ENCODE results near the gene CARNS1. TPM values are rescaled to one million over a fixed set of nuclear protein-coding genes. Genes with fewer than 3 reads are reported as not detected.

CARNS1 gene
- total and polyA plus RNA-seq, 2 of the 13 experiments (the other 11 are each of a cell fraction or from before 2014, with no cell fraction given): not detected

DNA sequence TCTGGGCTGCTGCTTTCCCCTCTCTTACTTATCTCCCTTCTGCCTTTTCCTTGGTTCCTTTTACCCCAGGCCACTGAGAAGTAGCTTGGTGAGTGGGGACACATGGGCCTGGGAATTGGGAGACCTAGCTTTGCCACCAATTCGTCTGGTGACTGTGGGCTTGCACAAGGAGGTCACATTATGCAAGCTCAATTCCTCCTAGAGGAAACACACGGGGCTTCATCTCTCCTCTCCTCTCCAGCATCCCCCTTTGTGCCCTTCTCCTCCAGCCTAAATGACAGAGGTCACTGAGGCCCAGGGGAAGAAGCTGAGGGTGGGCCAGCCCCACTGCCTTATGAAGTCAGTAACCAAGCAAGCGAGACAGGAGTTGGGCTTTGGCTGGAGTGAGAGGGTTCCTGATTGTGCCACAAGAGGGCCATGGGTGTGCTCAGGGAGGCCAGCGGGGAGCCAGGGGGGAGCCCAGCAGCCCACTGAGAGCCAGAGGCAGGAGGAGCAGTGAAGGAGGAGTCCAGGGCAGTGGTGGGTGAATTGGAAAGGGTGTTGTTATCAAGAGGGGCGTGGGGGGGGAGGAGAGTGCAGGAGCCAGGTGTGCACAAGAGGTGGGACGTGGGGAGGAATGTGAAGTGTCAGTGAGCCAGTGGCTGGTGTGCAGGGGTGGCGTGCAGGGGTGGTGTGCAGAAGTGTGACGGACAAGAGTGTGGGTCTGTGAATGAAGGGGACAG is 44.1 kb upstream of the CARNS1 start (continued):
- TF ChIP-seq, protein P1, sequence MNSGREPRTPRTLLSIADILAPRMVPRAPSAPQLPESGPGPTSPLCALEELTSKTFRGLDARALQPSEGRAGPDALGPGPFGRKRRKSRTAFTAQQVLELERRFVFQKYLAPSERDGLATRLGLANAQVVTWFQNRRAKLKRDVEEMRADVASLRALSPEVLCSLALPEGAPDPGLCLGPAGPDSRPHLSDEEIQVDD (CRISPR knock-in tag; IDR thresholded peaks at IDR 0.05; ENCODE audit: borderline replicate concordance): no peak
- TF ChIP-seq ZSCAN21 (CRISPR knock-in tag; IDR thresholded peaks at IDR 0.05; ENCODE audit: borderline replicate concordance) (no peak), ZNF296 (CRISPR knock-in tag; conservative IDR thresholded peaks at IDR 0.05) (no peak), MAFG (CRISPR knock-in tag; IDR thresholded peaks at IDR 0.05) (no peak), ZSCAN29 (CRISPR knock-in tag; conservative IDR thresholded peaks at IDR 0.05) (no peak), GATAD1 (CRISPR knock-in tag; IDR thresholded peaks at IDR 0.05) (no peak), ATF7-NPFF (CRISPR knock-in tag; IDR thresholded peaks at IDR 0.05; ENCODE audit: low read depth) (no peak), ZNF766 (CRISPR knock-in tag; IDR thresholded peaks at IDR 0.05; ENCODE audit: borderline replicate concordance) (no peak), ZKSCAN5 (CRISPR knock-in tag; IDR thresholded peaks at IDR 0.05) (no peak), ZNF713 (CRISPR knock-in tag; IDR thresholded peaks at IDR 0.05) (no peak), RFX1 (IDR thresholded peaks at IDR 0.05) (no peak), ZBTB7B (CRISPR knock-in tag; IDR thresholded peaks at IDR 0.05) (no peak), RAD21 (CRISPR knock-in tag; IDR thresholded peaks at IDR 0.05) (no peak), MEIS1 (CRISPR knock-in tag; IDR thresholded peaks at IDR 0.05; ENCODE audit: borderline replicate concordance) (0 out of 2 replicates have a peak, but pooled peaks have one; percentile 58)
- TF ChIP-seq, protein P2, sequence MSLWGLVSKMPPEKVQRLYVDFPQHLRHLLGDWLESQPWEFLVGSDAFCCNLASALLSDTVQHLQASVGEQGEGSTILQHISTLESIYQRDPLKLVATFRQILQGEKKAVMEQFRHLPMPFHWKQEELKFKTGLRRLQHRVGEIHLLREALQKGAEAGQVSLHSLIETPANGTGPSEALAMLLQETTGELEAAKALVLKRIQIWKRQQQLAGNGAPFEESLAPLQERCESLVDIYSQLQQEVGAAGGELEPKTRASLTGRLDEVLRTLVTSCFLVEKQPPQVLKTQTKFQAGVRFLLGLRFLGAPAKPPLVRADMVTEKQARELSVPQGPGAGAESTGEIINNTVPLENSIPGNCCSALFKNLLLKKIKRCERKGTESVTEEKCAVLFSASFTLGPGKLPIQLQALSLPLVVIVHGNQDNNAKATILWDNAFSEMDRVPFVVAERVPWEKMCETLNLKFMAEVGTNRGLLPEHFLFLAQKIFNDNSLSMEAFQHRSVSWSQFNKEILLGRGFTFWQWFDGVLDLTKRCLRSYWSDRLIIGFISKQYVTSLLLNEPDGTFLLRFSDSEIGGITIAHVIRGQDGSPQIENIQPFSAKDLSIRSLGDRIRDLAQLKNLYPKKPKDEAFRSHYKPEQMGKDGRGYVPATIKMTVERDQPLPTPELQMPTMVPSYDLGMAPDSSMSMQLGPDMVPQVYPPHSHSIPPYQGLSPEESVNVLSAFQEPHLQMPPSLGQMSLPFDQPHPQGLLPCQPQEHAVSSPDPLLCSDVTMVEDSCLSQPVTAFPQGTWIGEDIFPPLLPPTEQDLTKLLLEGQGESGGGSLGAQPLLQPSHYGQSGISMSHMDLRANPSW (CRISPR knock-in tag; IDR thresholded peaks at IDR 0.05; ENCODE audit: borderline replicate concordance): no peak
- TF ChIP-seq, protein P3, sequence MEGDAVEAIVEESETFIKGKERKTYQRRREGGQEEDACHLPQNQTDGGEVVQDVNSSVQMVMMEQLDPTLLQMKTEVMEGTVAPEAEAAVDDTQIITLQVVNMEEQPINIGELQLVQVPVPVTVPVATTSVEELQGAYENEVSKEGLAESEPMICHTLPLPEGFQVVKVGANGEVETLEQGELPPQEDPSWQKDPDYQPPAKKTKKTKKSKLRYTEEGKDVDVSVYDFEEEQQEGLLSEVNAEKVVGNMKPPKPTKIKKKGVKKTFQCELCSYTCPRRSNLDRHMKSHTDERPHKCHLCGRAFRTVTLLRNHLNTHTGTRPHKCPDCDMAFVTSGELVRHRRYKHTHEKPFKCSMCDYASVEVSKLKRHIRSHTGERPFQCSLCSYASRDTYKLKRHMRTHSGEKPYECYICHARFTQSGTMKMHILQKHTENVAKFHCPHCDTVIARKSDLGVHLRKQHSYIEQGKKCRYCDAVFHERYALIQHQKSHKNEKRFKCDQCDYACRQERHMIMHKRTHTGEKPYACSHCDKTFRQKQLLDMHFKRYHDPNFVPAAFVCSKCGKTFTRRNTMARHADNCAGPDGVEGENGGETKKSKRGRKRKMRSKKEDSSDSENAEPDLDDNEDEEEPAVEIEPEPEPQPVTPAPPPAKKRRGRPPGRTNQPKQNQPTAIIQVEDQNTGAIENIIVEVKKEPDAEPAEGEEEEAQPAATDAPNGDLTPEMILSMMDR (CRISPR knock-in tag; IDR thresholded peaks at IDR 0.05): peak; percentile 50
- TF ChIP-seq, protein P4, sequence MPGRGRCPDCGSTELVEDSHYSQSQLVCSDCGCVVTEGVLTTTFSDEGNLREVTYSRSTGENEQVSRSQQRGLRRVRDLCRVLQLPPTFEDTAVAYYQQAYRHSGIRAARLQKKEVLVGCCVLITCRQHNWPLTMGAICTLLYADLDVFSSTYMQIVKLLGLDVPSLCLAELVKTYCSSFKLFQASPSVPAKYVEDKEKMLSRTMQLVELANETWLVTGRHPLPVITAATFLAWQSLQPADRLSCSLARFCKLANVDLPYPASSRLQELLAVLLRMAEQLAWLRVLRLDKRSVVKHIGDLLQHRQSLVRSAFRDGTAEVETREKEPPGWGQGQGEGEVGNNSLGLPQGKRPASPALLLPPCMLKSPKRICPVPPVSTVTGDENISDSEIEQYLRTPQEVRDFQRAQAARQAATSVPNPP (CRISPR knock-in tag; IDR thresholded peaks at IDR 0.05): no peak
- TF ChIP-seq, protein P5, sequence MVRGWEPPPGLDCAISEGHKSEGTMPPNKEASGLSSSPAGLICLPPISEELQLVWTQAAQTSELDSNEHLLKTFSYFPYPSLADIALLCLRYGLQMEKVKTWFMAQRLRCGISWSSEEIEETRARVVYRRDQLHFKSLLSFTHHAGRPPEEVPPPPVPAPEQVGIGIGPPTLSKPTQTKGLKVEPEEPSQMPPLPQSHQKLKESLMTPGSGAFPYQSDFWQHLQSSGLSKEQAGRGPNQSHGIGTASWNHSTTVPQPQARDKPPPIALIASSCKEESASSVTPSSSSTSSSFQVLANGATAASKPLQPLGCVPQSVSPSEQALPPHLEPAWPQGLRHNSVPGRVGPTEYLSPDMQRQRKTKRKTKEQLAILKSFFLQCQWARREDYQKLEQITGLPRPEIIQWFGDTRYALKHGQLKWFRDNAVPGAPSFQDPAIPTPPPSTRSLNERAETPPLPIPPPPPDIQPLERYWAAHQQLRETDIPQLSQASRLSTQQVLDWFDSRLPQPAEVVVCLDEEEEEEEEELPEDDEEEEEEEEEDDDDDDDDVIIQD (CRISPR knock-in tag; IDR thresholded peaks at IDR 0.05; ENCODE audit: low read depth): no peak
